Gastroesophageal sphincter (tissue), 3 donors: ENCODE measurements around the gene SAP25.

Source experiments
- POLR2A ChIP-seq, 2 donors: fragments of 450-650 bp; IDR thresholded peaks; one replicate each; pipeline ENCODE4 v1.6.1; 2017; ENCODE audit warnings: antibody characterized with exemption in 2 of 2, mild to moderate bottlenecking in 2 of 2, moderate library complexity in 1 of 2
- POLR2AphosphoS5 ChIP-seq: sonication (generic); formaldehyde crosslinking; IDR thresholded peaks from one replicate; pipeline ENCODE4 v1.6.1; 2017; ENCODE audit warnings: antibody characterized with exemption
- TF ChIP-seq, protein P1 (sequence below), 4 experiments: fragments of 200-600 bp in 2 of 4; fragments of 450-650 bp in 2 of 4; sonication (generic) in 1 of 4; IDR thresholded peaks; one replicate each; pipeline ENCODE4 v1.5.1; 2017 to 2019; ENCODE audit warnings: antibody characterized with exemption in 4 of 4, mild to moderate bottlenecking in 2 of 4, moderate library complexity in 2 of 4

GRCh38 chr7:100575206-100575631, 1.5 kb upstream of the SAP25 start:
- TF ChIP-seq, protein P1, sequence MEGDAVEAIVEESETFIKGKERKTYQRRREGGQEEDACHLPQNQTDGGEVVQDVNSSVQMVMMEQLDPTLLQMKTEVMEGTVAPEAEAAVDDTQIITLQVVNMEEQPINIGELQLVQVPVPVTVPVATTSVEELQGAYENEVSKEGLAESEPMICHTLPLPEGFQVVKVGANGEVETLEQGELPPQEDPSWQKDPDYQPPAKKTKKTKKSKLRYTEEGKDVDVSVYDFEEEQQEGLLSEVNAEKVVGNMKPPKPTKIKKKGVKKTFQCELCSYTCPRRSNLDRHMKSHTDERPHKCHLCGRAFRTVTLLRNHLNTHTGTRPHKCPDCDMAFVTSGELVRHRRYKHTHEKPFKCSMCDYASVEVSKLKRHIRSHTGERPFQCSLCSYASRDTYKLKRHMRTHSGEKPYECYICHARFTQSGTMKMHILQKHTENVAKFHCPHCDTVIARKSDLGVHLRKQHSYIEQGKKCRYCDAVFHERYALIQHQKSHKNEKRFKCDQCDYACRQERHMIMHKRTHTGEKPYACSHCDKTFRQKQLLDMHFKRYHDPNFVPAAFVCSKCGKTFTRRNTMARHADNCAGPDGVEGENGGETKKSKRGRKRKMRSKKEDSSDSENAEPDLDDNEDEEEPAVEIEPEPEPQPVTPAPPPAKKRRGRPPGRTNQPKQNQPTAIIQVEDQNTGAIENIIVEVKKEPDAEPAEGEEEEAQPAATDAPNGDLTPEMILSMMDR (IDR thresholded peaks at IDR 0.05), result no peak
- TF ChIP-seq POLR2AphosphoS5 (no peak), POLR2A (IDR thresholded peaks at IDR 0.05) (no peak)
